HepG2 (cell line): ENCODE measurements around the gene DDN. TPM values are rescaled to one million over a fixed set of nuclear protein-coding genes. Genes with fewer than 3 reads are reported as not detected.

Experiments used
- ATAC-seq: fragments of 200-7000 bp; cut with Tn5 transposase; 3 replicates; pipeline ENCODE4 v1.9.1; 2020; ENCODE audit warnings: mild to moderate bottlenecking, moderate library complexity
- BruUV-seq: library from RNA; stranded (reverse); fragments of 400-500 nt; replicated peaks from 2 replicates; lab custom pipeline; 2021; lab: Mats Ljungman, UMichigan
- CTCF ChIA-PET: fragments of 300-600 bp; formaldehyde crosslinking; extraction: SDS; loops from one replicate; lab custom pipeline; 2021; ENCODE audit warnings: low total read pairs, inconsistent platforms, low intra/inter-chr PET ratio; lab: Yijun Ruan, JAX
- POLR2A ChIA-PET: fragments of 350-600 bp; sonication (Branson Sonifier 250); formaldehyde crosslinking; loops from one replicate; lab custom pipeline; 2020; ENCODE audit warnings: antibody characterized with exemption, inconsistent platforms; lab: Yijun Ruan, JAX
- DNase-seq: peaks from one replicate; pipeline ENCODE4 v3.0.0-alpha.2; 2015; ENCODE audit warnings: low spot score
- FAIRE-seq: peaks from 3 replicates; lab custom pipeline; 2011; peaks lifted over from hg19 to GRCh38; lab: Jason Lieb, UNC
- H2AFZ ChIP-seq: one replicate; pipeline ENCODE4 v1.6.1; 2011; ENCODE audit warnings: low read length, inconsistent platforms
- H3K27ac ChIP-seq: fragments of 300-600 bp; 3 replicates; pipeline ENCODE4 v1.8.0; 2011; ENCODE audit warnings: mixed run types, mild to moderate bottlenecking, mixed read lengths, low read length, inconsistent platforms; ENCODE audit not compliant: insufficient read depth; ENCODE audit errors: extremely low read length
- H3K27me3 ChIP-seq, 2 experiments: fragments of 200-600 bp in 1 of 2; 2 replicates in 1 of 2; 3 replicates in 1 of 2; pipeline versions ENCODE4 v1.6.0 to v1.8.0; 2011; ENCODE audit warnings: low read length in 2 of 2, mild to moderate bottlenecking in 2 of 2, moderate library complexity in 2 of 2, inconsistent platforms in 1 of 2; ENCODE audit not compliant: insufficient read depth in 2 of 2, control insufficient read depth in 1 of 2
- H3K36me3 ChIP-seq, 2 experiments: fragments of 200-600 bp in 1 of 2; replicated peaks in 1 of 2; 2 replicates in 1 of 2; 3 replicates in 1 of 2; pipeline versions ENCODE4 v1.5.1 to v1.8.0; 2011; ENCODE audit warnings: low read length in 2 of 2, inconsistent platforms in 1 of 2; ENCODE audit not compliant: insufficient read depth in 2 of 2, control insufficient read depth in 1 of 2
- H3K4me1 ChIP-seq: 2 replicates; pipeline ENCODE4 v1.5.1; 2012; ENCODE audit warnings: low read length, inconsistent platforms; ENCODE audit not compliant: insufficient read depth
- H3K4me2 ChIP-seq: 2 replicates; pipeline ENCODE4 v1.6.0; 2011; ENCODE audit warnings: low read depth, low read length, inconsistent platforms
- H3K4me3 ChIP-seq, 3 experiments: fragments of 200-600 bp in 1 of 3; sonication (generic), shearing (Covaris generic) in 1 of 3; replicated peaks in 1 of 3; 2 replicates each; pipeline ENCODE4 v1.5.1; 2011 to 2016; ENCODE audit warnings: low read length in 3 of 3, inconsistent platforms in 2 of 3, low read depth in 2 of 3, mild to moderate bottlenecking in 2 of 3, control low read depth in 1 of 3, mixed read lengths in 1 of 3; ENCODE audit not compliant: insufficient read depth in 1 of 3
- H3K79me2 ChIP-seq: one replicate; pipeline ENCODE4 v1.6.1; 2011; ENCODE audit warnings: low read length, inconsistent platforms; ENCODE audit not compliant: insufficient read depth
- H3K9ac ChIP-seq: 2 replicates; pipeline ENCODE4 v1.6.0; 2011; ENCODE audit warnings: mild to moderate bottlenecking, low read depth, low read length, inconsistent platforms; ENCODE audit not compliant: insufficient read depth
- H3K9me3 ChIP-seq: 2 replicates; pipeline ENCODE4 v1.5.1; 2012; ENCODE audit warnings: mild to moderate bottlenecking, low read length
- H4K20me1 ChIP-seq: 2 replicates; pipeline ENCODE4 v1.6.0; 2011; ENCODE audit warnings: inconsistent platforms, mild to moderate bottlenecking, low read length, moderate library complexity; ENCODE audit not compliant: insufficient read depth
- EEA1 ChIP-seq: sonication (generic); formaldehyde crosslinking; IDR thresholded peaks from 2 replicates; pipeline ENCODE4 v1.5.1; 2020; ENCODE audit warnings: mild to moderate bottlenecking, missing genetic modification reagents, borderline replicate concordance
- HNRNPL ChIP-seq: fragments of 200-400 bp; formaldehyde crosslinking; IDR thresholded peaks from 2 replicates; pipeline ENCODE4 v1.6.1; 2017; ENCODE audit warnings: mild to moderate bottlenecking, low read depth, low read length
- MED13 ChIP-seq: sonication (generic); formaldehyde crosslinking; IDR thresholded peaks from 2 replicates; pipeline ENCODE4 v1.5.0; 2020; ENCODE audit warnings: missing genetic modification reagents
- MTF2 ChIP-seq: sonication (generic); formaldehyde crosslinking; IDR thresholded peaks from 2 replicates; pipeline ENCODE4 v1.5.0; 2020; ENCODE audit warnings: missing genetic modification reagents, borderline replicate concordance
- PLRG1 ChIP-seq: fragments of 450-650 bp; conservative IDR thresholded peaks from 2 replicates; pipeline ENCODE4 v1.6.1; 2016
- SKI ChIP-seq: fragments of 450-650 bp; IDR thresholded peaks from one replicate; pipeline ENCODE4 v1.6.1; 2018; ENCODE audit warnings: mild to moderate bottlenecking; ENCODE audit not compliant: partially characterized antibody
- SOX5 ChIP-seq: IDR thresholded peaks from 2 replicates; pipeline ENCODE4 v1.6.1; 2016; ENCODE audit warnings: borderline replicate concordance
- TRIM24 ChIP-seq: sonication (generic); formaldehyde crosslinking; IDR thresholded peaks from 2 replicates; pipeline ENCODE4 v1.8.0; 2022; ENCODE audit warnings: mild to moderate bottlenecking, missing genetic modification reagents
- ZFP82 ChIP-seq: sonication (generic); formaldehyde crosslinking; IDR thresholded peaks from 2 replicates; pipeline ENCODE4 v1.5.1; 2020; ENCODE audit warnings: mild to moderate bottlenecking, missing genetic modification reagents, borderline replicate concordance
- ZNF282 ChIP-seq: fragments of 450-650 bp; IDR thresholded peaks from 2 replicates; pipeline ENCODE4 v1.6.1; 2018; ENCODE audit not compliant: partially characterized antibody
- ZNF3 ChIP-seq: IDR thresholded peaks from 2 replicates; pipeline ENCODE4 v1.7.0; 2017; ENCODE audit warnings: inconsistent platforms
- ZNF777 ChIP-seq: sonication (generic); formaldehyde crosslinking; IDR thresholded peaks from 2 replicates; pipeline ENCODE4 v1.4.0; 2020; ENCODE audit warnings: missing genetic modification reagents
- ZSCAN12 ChIP-seq: sonication (generic); formaldehyde crosslinking; IDR thresholded peaks from 2 replicates; pipeline ENCODE4 v1.9.0; 2021; ENCODE audit warnings: mild to moderate bottlenecking, missing genetic modification reagents
- ZSCAN30 ChIP-seq: sonication (generic); formaldehyde crosslinking; IDR thresholded peaks from 2 replicates; pipeline ENCODE4 v1.5.0; 2020; ENCODE audit warnings: mild to moderate bottlenecking, missing genetic modification reagents
- whole genome bisulfite sequencing: methylation state at CpG from one replicate; pipeline ENCODE4 v1.1.6; 2017; ENCODE audit warnings: low lambda C conversion rate; 5-methylcytosine and 5-hydroxymethylcytosine counted together
- in situ Hi-C: cut with HindIII; loops from 2 replicates; pipeline ENCODE4 v1.10.0; 2017; ENCODE audit warnings: low pct_unique_long_range_greater_than_20kb; ENCODE audit not compliant: extremely low pct_ligation_motif_present
- intact Hi-C: fragments of 100-400 bp; cut with micrococcal nuclease; formaldehyde crosslinking; loops from one replicate; pipeline ENCODE4 v1.10.0; 2022; ENCODE audit not compliant: unreplicated experiment
- polyA plus RNA-seq, 8 experiments: library from polyadenylated mRNA; depleted of rRNA in 3 of 8; stranded (reverse) in 7 of 8; unstranded in 1 of 8; fragments of >200 nt; fragmentation: Illumina TruSeq in 4 of 8; extraction: Trizol in 4 of 8; gene quantifications; 2 replicates each; pipeline versions ENCODE4 v1.2.1 to v1.2.3, GENCODE V29; 2011 to 2016; ENCODE audit warnings: low read depth in 4 of 8, missing spikeins in 1 of 8, mixed read lengths in 1 of 8; ENCODE audit not compliant: insufficient read depth in 1 of 8
- total RNA-seq, 5 experiments: library from RNA; depleted of rRNA; stranded (reverse); fragments of >200 nt; fragmentation: Illumina TruSeq; extraction: Trizol; gene quantifications; 2 replicates each; pipeline ENCODE4 v1.2.3, GENCODE V29; 2016; ENCODE audit warnings: low read depth in 1 of 5
- TF ChIP-seq, protein P1 (sequence below): sonication (generic); formaldehyde crosslinking; IDR thresholded peaks from 2 replicates; pipeline ENCODE4 v1.4.0; 2020; ENCODE audit warnings: missing genetic modification reagents
- TF ChIP-seq, protein P2 (sequence below), 2 experiments: sonication (generic) in 1 of 2; formaldehyde crosslinking in 1 of 2; IDR thresholded peaks; 2 replicates each; pipeline versions ENCODE4 v1.4.0 to v1.6.1; 2018 to 2020; ENCODE audit warnings: missing genetic modification reagents in 2 of 2, borderline replicate concordance in 1 of 2, low read depth in 1 of 2, mild to moderate bottlenecking in 1 of 2, missing biosample characterization in 1 of 2
- TF ChIP-seq, protein P3 (sequence below): sonication (generic); formaldehyde crosslinking; IDR thresholded peaks from 2 replicates; pipeline ENCODE4 v1.4.0; 2020; ENCODE audit warnings: mild to moderate bottlenecking, missing genetic modification reagents
- TF ChIP-seq, protein P4 (sequence below): sonication (generic); formaldehyde crosslinking; IDR thresholded peaks from 2 replicates; pipeline ENCODE4 v1.5.1; 2020; ENCODE audit warnings: missing genetic modification reagents, mild to moderate bottlenecking, borderline replicate concordance

Gene DDN
- total and polyA plus RNA-seq, 2 of the 13 experiments (the other 11 are each of a cell fraction or from before 2014, with no cell fraction given) = 0.24 to 0.53 TPM

DNA sequence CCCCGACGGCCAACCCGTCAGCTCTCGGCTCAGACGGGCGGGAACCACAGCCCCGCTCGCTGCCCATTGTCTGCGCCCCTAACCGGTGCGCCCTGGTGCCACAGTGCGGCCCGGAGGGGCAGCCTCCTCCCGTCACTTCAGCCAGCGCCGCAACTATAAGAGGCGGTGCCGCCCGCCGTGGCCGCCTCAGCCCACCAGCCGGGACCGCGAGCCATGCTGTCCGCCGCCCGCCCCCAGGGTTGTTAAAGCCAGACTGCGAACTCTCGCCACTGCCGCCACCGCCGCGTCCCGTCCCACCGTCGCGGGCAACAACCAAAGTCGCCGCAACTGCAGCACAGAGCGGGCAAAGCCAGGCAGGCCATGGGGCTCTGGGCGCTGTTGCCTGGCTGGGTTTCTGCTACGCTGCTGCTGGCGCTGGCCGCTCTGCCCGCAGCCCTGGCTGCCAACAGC, 20.9 kb downstream of the DDN start, which contains the start of gene WNT1:
Gene WNT1, plus strand, starts transcription at position 32 of the 450 bp plus-strand sequence. Its CDS starts 329 bp downstream, at position 361.
- in situ Hi-C loops = no loop called here
- Histone ChIP-seq H4K20me1 (peaks cover 4% of the 10 kb centered on the region; the same call in 1 of the 2 replicates), H3K79me2 (no peaks in the 10 kb centered on the region), H3K36me3 (no peaks in the 10 kb centered on the region), H2AFZ (no peak within 1 kb of the TSS), H3K27me3 (peaks cover 27 to 75% of the 10 kb centered on the region in 2 experiments), H3K4me2 (peak within 1 kb of the TSS; percentile 70), H3K27ac (no peak within 1 kb of the TSS), H3K4me1 (peaks cover 58% of the 10 kb centered on the region), H3K9me3 (no peaks in the 10 kb centered on the region), H3K4me3 (peak within 1 kb of the TSS; percentile 4 to 69 (median 30)), H3K9ac (no peak within 1 kb of the TSS)
- WGBS = 4% methylated on average over 5 of the region's 45 CpGs
- intact Hi-C loops = no loop called here
- ChIA-PET POLR2A (no interaction called here), CTCF (interaction anchor here (1.2 kb wide), 1 partner anchor 18 kb away, joined by 4 read pairs; no protein-coding TSS in a partner anchor)
- no TSS peak for BruUV-seq
- FAIRE-seq (no peak), DNase-seq (no peak), ATAC-seq (peak; percentile 11)
- TF ChIP-seq PLRG1 (no peak), ZSCAN30 (CRISPR knock-in tag) (no peak), ZFP82 (no peak), ZNF282 (no peak), MTF2 (CRISPR knock-in tag) (peak; percentile 95), ZNF3 (CRISPR knock-in tag) (no peak), EEA1 (CRISPR knock-in tag) (0 out of 2 replicates have a peak, but pooled peaks have one; percentile 23), MED13 (CRISPR knock-in tag) (no peak), TRIM24 (CRISPR knock-in tag) (no peak), SKI (no peak), ZSCAN12 (no peak), HNRNPL (0 out of 2 replicates have a peak, but pooled peaks have one; percentile 26), SOX5 (CRISPR knock-in tag) (no peak), ZNF777 (CRISPR knock-in tag) (peak; percentile 82)
- TF ChIP-seq, protein P1, sequence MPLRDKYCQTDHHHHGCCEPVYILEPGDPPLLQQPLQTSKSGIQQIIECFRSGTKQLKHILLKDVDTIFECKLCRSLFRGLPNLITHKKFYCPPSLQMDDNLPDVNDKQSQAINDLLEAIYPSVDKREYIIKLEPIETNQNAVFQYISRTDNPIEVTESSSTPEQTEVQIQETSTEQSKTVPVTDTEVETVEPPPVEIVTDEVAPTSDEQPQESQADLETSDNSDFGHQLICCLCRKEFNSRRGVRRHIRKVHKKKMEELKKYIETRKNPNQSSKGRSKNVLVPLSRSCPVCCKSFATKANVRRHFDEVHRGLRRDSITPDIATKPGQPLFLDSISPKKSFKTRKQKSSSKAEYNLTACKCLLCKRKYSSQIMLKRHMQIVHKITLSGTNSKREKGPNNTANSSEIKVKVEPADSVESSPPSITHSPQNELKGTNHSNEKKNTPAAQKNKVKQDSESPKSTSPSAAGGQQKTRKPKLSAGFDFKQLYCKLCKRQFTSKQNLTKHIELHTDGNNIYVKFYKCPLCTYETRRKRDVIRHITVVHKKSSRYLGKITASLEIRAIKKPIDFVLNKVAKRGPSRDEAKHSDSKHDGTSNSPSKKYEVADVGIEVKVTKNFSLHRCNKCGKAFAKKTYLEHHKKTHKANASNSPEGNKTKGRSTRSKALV (CRISPR knock-in tag) = peak; percentile 97
- TF ChIP-seq, protein P2, sequence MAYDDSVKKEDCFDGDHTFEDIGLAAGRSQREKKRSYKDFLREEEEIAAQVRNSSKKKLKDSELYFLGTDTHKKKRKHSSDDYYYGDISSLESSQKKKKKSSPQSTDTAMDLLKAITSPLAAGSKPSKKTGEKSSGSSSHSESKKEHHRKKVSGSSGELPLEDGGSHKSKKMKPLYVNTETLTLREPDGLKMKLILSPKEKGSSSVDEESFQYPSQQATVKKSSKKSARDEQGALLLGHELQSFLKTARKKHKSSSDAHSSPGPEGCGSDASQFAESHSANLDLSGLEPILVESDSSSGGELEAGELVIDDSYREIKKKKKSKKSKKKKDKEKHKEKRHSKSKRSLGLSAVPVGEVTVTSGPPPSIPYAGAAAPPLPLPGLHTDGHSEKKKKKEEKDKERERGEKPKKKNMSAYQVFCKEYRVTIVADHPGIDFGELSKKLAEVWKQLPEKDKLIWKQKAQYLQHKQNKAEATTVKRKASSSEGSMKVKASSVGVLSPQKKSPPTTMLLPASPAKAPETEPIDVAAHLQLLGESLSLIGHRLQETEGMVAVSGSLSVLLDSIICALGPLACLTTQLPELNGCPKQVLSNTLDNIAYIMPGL (CRISPR knock-in tag; IDR thresholded peaks at IDR 0.05; ENCODE audit: borderline replicate concordance in 1 of 2, low read depth in 1 of 2) = peak in 1 of 2 experiments; percentile 1; a peak in 1 of 4 replicates
- TF ChIP-seq, protein P3, sequence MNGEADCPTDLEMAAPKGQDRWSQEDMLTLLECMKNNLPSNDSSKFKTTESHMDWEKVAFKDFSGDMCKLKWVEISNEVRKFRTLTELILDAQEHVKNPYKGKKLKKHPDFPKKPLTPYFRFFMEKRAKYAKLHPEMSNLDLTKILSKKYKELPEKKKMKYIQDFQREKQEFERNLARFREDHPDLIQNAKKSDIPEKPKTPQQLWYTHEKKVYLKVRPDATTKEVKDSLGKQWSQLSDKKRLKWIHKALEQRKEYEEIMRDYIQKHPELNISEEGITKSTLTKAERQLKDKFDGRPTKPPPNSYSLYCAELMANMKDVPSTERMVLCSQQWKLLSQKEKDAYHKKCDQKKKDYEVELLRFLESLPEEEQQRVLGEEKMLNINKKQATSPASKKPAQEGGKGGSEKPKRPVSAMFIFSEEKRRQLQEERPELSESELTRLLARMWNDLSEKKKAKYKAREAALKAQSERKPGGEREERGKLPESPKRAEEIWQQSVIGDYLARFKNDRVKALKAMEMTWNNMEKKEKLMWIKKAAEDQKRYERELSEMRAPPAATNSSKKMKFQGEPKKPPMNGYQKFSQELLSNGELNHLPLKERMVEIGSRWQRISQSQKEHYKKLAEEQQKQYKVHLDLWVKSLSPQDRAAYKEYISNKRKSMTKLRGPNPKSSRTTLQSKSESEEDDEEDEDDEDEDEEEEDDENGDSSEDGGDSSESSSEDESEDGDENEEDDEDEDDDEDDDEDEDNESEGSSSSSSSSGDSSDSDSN (CRISPR knock-in tag) = 0 out of 2 replicates have a peak, but pooled peaks have one; percentile 3
- TF ChIP-seq, protein P4, sequence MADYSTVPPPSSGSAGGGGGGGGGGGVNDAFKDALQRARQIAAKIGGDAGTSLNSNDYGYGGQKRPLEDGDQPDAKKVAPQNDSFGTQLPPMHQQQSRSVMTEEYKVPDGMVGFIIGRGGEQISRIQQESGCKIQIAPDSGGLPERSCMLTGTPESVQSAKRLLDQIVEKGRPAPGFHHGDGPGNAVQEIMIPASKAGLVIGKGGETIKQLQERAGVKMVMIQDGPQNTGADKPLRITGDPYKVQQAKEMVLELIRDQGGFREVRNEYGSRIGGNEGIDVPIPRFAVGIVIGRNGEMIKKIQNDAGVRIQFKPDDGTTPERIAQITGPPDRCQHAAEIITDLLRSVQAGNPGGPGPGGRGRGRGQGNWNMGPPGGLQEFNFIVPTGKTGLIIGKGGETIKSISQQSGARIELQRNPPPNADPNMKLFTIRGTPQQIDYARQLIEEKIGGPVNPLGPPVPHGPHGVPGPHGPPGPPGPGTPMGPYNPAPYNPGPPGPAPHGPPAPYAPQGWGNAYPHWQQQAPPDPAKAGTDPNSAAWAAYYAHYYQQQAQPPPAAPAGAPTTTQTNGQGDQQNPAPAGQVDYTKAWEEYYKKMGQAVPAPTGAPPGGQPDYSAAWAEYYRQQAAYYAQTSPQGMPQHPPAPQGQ = no peak
